Measurements from ENCODE around the gene CCDC183.
A peak's percentile ranks its signal among the peaks of the same experiment; 100 is the strongest.
"Not testable (repeated sequence)": the region's sequence is repeated elsewhere in the genome, so short reads cannot be mapped to it uniquely, and the experiment has no call there.

Gene CCDC183

GRCh38 chr9:136840140-136840876, 44.2 kb downstream of the CCDC183 start:
- FAIRE-seq, result no peak

GRCh38 chr9:136840877-136841645, 44.9 kb downstream of the CCDC183 start:
- FAIRE-seq, result no peak

GRCh38 chr9:136841646-136842379, 45.7 kb downstream of the CCDC183 start:
- not testable (repeated sequence) for FAIRE-seq

- not testable (repeated sequence) for FAIRE-seq
These were observed 46.3 kb downstream of the CCDC183 start, which contains the start of gene AJM1 for GRCh38 chr9:136842380-136842948. AJM1 (plus strand) TSS chr9:136842478; CDS start chr9:136844415, 1,937 bp downstream.

- not testable (repeated sequence) for FAIRE-seq
These were observed 47.1 kb downstream of the CCDC183 start for GRCh38 chr9:136843159-136843800.

GRCh38 chr9:136843801-136844740, 47.9 kb downstream of the CCDC183 start:
- not testable (repeated sequence) for FAIRE-seq

GRCh38 chr9:136844761-136845464, 48.8 kb downstream of the CCDC183 start:
- FAIRE-seq, result no peak

- no peak for FAIRE-seq
These were observed 49.5 kb downstream of the CCDC183 start for GRCh38 chr9:136845465-136846260.

- FAIRE-seq, result no peak
These were observed 50.4 kb downstream of the CCDC183 start for GRCh38 chr9:136846376-136847087.

- FAIRE-seq, result no peak
These were observed 51.1 kb downstream of the CCDC183 start for GRCh38 chr9:136847088-136847825.

GRCh38 chr9:136847826-136848392, 51.8 kb downstream of the CCDC183 start:
- no peak for FAIRE-seq

- FAIRE-seq, result no peak
These were observed 52.4 kb downstream of the CCDC183 start for GRCh38 chr9:136848393-136849037.

- peak; percentile 43 for FAIRE-seq
These were observed 53.2 kb downstream of the CCDC183 start, which contains the start of gene PHPT1 for GRCh38 chr9:136849038-136849959. PHPT1 (plus strand) TSS chr9:136849409; CDS start chr9:136849431, 22 bp downstream.

GRCh38 chr9:136849960-136850865, 54.1 kb downstream of the CCDC183 start:
- FAIRE-seq, result no peak
